ENCODE data around the gene E2F2.
"Not testable (repeated sequence)": the region's sequence is repeated elsewhere in the genome, so short reads cannot be mapped to it uniquely, and the experiment has no call there.

Gene E2F2

DNA sequence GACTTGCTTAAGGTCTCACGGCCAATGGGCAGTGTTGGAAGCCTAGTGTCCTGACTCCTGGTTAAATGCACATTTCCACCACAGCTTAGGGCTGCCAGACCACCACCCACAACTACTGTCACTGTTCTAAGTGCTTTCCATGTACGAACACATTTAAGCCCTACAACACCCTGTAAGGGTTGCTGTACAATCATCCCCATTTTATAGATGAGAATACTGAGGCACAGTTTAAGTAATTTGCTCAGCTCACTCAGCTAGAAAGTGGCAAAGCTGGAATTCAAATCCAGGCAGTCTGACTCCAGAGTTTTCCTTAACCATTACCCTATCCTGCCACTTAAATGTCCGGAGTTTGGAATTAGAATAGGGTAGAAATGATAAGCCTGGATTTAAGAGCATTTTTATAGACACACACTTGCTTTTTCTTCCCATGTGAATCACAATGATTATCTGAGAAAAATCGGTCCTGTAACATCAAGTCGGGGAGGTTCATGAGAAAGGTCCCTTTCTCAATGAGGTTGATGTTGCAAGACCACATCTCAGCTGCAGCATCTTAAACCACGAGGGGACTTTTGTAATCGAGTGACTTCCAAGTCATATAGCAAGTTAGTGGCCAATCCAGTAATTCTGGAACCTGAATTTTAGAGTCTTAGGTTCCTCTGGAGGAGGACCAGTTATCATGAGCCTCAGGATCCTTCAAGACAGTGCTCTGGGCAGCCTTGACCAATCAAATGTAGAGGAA lies 8.6 kb downstream of the E2F2 start:
- Histone ChIP-seq H3K27me3 (replicated peaks; ENCODE audit: control insufficient read depth, insufficient read depth, low read length, poor library complexity, severe bottlenecking) (no peaks in the 10 kb centered on the region), H3K36me3 (ENCODE audit: control insufficient read depth, insufficient read depth, low read length) (no peaks in the 10 kb centered on the region), H3K4me3 (ENCODE audit: insufficient read depth, low read depth, low read length, poor library complexity, severe bottlenecking) (no peak overlapping the region), H3K4me1 (ENCODE audit: control insufficient read depth, insufficient read depth, low read length, poor library complexity, severe bottlenecking) (peaks cover 36% of the 10 kb centered on the region), H3K9me3 (ENCODE audit: control insufficient read depth, low read length) (no peaks in the 10 kb centered on the region), H3K27ac (ENCODE audit: insufficient read depth, low read length, poor library complexity, severe bottlenecking) (no peak overlapping the region)
- no peak for DNase-seq

DNA sequence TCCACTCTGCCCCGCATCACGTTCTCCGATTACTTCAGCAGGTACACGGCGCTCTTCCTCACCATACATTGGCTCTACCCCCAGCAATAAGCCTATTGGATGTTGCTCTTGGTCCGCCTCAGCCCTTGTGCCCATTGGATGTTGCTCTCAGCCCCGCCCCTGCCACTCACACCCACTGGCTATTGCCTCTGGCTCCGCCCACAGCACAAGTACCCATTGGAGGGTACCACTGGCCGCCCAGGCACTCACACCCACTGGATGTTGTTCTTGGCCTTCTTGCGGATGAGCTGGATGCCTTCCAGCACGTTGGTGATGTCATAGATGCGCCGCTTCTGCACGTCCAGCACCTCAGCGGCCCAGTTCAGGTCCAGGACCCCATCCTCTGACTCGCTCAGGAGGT lies 9.4 kb downstream of the E2F2 start:
- Histone ChIP-seq H3K4me1 (ENCODE audit: control insufficient read depth, insufficient read depth, low read length, poor library complexity, severe bottlenecking) (peaks cover 28% of the 10 kb centered on the region), H3K36me3 (ENCODE audit: control insufficient read depth, insufficient read depth, low read length) (no peaks in the 10 kb centered on the region), H3K27me3 (replicated peaks; ENCODE audit: control insufficient read depth, insufficient read depth, low read length, poor library complexity, severe bottlenecking) (no peaks in the 10 kb centered on the region), H3K27ac (ENCODE audit: insufficient read depth, low read length, poor library complexity, severe bottlenecking) (no peak overlapping the region), H3K4me3 (ENCODE audit: insufficient read depth, low read depth, low read length, poor library complexity, severe bottlenecking) (no peak overlapping the region), H3K9me3 (ENCODE audit: control insufficient read depth, low read length) (no peaks in the 10 kb centered on the region)
- no peak for DNase-seq

DNA sequence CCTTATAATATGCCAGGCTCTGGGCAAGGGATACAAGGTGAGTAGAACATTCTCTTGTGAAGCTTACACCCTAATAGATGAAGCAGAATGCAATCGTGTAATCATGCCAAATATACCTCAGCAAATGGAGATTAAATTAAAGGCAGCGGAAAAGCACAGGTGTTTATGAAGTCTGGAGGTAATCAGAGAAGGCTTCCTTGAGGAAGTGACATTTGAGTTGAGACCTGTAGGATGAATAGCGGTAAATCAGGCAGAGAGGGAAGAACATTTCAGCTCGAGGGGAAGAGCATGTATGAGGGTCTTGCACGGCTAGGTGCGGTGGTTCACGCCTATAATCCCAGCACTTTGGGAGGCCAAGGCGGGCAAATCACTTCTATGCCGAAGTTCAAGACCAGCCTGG lies 13.5 kb downstream of the E2F2 start:
- Histone ChIP-seq H3K36me3 (ENCODE audit: control insufficient read depth, insufficient read depth, low read length) (peaks cover 5% of the 10 kb centered on the region), H3K4me1 (ENCODE audit: control insufficient read depth, insufficient read depth, low read length, poor library complexity, severe bottlenecking) (no peaks in the 10 kb centered on the region), H3K27me3 (replicated peaks; ENCODE audit: control insufficient read depth, insufficient read depth, low read length, poor library complexity, severe bottlenecking) (no peaks in the 10 kb centered on the region), H3K27ac (ENCODE audit: insufficient read depth, low read length, poor library complexity, severe bottlenecking) (no peak overlapping the region), H3K4me3 (ENCODE audit: insufficient read depth, low read depth, low read length, poor library complexity, severe bottlenecking) (no peak overlapping the region), H3K9me3 (ENCODE audit: control insufficient read depth, low read length) (no peaks in the 10 kb centered on the region)
- no peak for DNase-seq

DNA sequence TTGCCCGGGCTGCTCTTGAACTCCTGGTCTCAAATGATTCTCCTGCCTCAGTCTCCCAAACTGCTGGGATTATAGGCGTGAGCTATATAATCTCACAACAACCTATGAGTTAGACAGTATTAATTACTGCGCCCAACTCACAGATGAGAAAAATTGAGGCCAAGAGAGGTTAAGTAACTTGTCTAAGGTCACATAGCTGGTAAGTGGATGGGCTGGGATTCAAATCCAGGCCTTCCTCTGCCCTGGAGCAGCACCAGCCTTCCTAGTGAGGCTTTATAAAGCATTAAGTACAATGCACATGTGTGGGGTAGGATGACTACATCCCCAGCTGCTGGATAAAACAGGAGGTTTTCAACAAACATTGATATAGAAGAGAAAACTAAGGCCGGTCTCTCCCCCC lies 15.1 kb downstream of the E2F2 start:
- Histone ChIP-seq H3K36me3 (ENCODE audit: control insufficient read depth, insufficient read depth, low read length) (peaks cover 5% of the 10 kb centered on the region), H3K27ac (ENCODE audit: insufficient read depth, low read length, poor library complexity, severe bottlenecking) (no peak overlapping the region), H3K4me3 (ENCODE audit: insufficient read depth, low read depth, low read length, poor library complexity, severe bottlenecking) (no peak overlapping the region), H3K4me1 (ENCODE audit: control insufficient read depth, insufficient read depth, low read length, poor library complexity, severe bottlenecking) (no peaks in the 10 kb centered on the region), H3K9me3 (ENCODE audit: control insufficient read depth, low read length) (no peaks in the 10 kb centered on the region), H3K27me3 (replicated peaks; ENCODE audit: control insufficient read depth, insufficient read depth, low read length, poor library complexity, severe bottlenecking) (no peaks in the 10 kb centered on the region)
- DNase-seq: no peak

DNA sequence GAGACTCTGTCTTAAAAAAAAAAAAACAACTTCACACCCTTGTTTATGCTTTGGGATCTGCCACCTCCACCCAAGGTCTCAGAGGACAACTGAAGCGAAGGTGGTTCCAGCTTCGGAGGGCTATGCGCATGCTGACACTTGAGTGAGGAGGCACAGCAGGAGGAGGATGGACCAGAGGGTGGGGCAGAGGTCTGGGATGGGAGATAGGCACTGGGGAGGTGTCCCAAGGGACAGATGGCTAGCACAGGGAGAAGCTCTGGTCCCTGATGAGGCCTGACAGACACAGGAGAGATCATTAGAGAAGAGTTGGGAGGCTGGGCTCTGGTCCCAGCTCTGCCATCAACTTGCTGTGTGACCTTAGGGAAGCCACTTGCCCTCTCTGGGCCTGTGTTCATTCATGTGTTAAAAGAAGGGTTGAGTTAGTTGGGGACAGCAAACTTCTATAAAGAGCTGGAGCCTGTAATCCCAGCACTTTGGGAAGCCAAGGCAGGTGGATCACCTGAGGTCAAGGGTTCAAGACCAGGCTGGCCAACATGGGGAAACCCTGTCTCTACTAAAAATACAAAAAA lies 16.8 kb downstream of the E2F2 start:
- Histone ChIP-seq H3K4me3 (ENCODE audit: insufficient read depth, low read depth, low read length, poor library complexity, severe bottlenecking) (no peak overlapping the region), H3K9me3 (ENCODE audit: control insufficient read depth, low read length) (no peaks in the 10 kb centered on the region), H3K4me1 (ENCODE audit: control insufficient read depth, insufficient read depth, low read length, poor library complexity, severe bottlenecking) (no peaks in the 10 kb centered on the region), H3K27me3 (replicated peaks; ENCODE audit: control insufficient read depth, insufficient read depth, low read length, poor library complexity, severe bottlenecking) (no peaks in the 10 kb centered on the region), H3K27ac (ENCODE audit: insufficient read depth, low read length, poor library complexity, severe bottlenecking) (no peak overlapping the region), H3K36me3 (ENCODE audit: control insufficient read depth, insufficient read depth, low read length) (peaks cover 5% of the 10 kb centered on the region)
- no peak for DNase-seq

DNA sequence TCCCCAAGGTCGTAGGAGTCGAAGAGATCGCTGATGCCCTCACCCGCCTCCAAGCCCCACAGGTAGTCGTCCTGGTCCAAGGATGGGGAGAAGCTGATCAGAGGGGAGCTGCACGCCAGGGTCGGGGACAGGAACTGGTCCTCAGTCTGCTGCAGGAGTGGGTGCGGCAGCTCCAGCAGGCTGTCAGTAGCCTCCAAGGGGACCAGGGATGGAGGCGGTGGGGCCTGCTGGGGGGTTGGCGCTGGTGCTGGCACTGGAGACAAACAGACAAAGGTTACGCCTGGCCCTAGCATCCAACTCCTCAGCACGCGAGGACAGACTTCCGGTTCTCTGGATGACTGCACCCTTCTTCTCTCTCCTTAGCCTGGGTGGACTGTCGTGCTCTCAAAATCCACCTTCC lies 21.1 kb downstream of the E2F2 start:
- Histone ChIP-seq H3K4me1 (ENCODE audit: control insufficient read depth, insufficient read depth, low read length, poor library complexity, severe bottlenecking) (no peaks in the 10 kb centered on the region), H3K27me3 (replicated peaks; ENCODE audit: control insufficient read depth, insufficient read depth, low read length, poor library complexity, severe bottlenecking) (no peaks in the 10 kb centered on the region), H3K9me3 (ENCODE audit: control insufficient read depth, low read length) (no peaks in the 10 kb centered on the region), H3K27ac (ENCODE audit: insufficient read depth, low read length, poor library complexity, severe bottlenecking) (no peak overlapping the region), H3K4me3 (ENCODE audit: insufficient read depth, low read depth, low read length, poor library complexity, severe bottlenecking) (no peak overlapping the region), H3K36me3 (ENCODE audit: control insufficient read depth, insufficient read depth, low read length) (no peaks in the 10 kb centered on the region)
- DNase-seq: no peak

DNA sequence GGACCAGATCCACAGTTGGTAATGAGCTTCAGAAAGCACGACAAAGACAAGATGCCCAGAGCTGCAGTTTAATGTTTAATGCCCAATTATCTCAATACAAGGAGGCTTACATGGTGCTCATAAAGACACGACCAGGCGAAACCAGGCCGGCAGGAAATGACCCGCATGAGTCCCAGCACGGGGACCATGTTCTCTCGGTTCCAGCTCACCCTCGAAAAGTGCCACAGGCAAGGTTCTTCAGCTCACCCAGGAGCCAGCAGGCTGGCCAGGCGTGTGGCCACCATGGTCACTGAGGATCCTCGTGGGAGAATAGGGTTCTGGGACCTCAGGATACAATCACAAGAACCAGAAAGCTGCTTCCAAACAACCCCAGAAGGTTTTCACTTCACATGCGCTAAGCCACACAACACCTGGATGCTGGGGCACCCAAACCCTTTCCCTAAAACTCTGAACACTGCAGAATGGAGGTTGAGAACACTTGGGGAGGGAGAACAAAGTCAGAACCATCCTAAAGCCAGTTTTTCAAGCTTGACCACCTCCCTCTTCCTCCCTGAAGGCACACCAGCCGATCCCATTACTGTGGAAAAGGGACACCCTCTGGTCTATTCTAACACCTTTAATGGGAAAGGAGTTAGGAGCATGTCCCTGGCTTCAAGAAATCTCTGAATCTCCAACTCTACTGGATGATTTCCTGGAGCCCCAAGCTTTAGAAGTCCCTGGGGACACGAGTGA lies 24.5 kb downstream of the E2F2 start:
- Histone ChIP-seq H3K4me1 (ENCODE audit: control insufficient read depth, insufficient read depth, low read length, poor library complexity, severe bottlenecking) (no peaks in the 10 kb centered on the region), H3K27me3 (replicated peaks; ENCODE audit: control insufficient read depth, insufficient read depth, low read length, poor library complexity, severe bottlenecking) (no peaks in the 10 kb centered on the region), H3K9me3 (ENCODE audit: control insufficient read depth, low read length) (no peaks in the 10 kb centered on the region), H3K27ac (ENCODE audit: insufficient read depth, low read length, poor library complexity, severe bottlenecking) (no peak overlapping the region), H3K36me3 (ENCODE audit: control insufficient read depth, insufficient read depth, low read length) (no peaks in the 10 kb centered on the region), H3K4me3 (ENCODE audit: insufficient read depth, low read depth, low read length, poor library complexity, severe bottlenecking) (no peak overlapping the region)
- no peak for DNase-seq

DNA sequence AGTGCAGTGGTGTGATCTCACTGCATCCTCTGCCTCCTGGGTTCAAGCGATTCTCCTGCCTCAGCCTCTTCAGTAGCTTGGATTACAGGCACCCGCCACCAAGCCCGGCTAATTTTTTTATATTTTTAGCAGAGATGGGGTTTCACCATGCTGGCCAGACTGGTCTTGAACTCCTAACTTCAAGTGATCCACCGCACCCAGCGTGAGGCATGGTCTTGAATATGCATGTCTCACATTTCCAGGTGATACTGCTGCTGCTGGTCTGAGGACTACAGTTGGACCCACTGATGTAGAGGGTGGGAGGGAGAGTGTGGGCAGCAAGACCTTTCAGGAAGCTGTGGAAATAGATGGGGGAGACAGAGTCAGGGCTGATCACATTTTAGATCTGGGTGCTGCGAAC lies 25.2 kb downstream of the E2F2 start:
- Histone ChIP-seq H3K9me3 (ENCODE audit: control insufficient read depth, low read length) (no peaks in the 10 kb centered on the region), H3K27me3 (replicated peaks; ENCODE audit: control insufficient read depth, insufficient read depth, low read length, poor library complexity, severe bottlenecking) (no peaks in the 10 kb centered on the region), H3K4me3 (ENCODE audit: insufficient read depth, low read depth, low read length, poor library complexity, severe bottlenecking) (no peak overlapping the region), H3K36me3 (ENCODE audit: control insufficient read depth, insufficient read depth, low read length) (no peaks in the 10 kb centered on the region), H3K27ac (ENCODE audit: insufficient read depth, low read length, poor library complexity, severe bottlenecking) (no peak overlapping the region), H3K4me1 (ENCODE audit: control insufficient read depth, insufficient read depth, low read length, poor library complexity, severe bottlenecking) (no peaks in the 10 kb centered on the region)
- DNase-seq: no peak

DNA sequence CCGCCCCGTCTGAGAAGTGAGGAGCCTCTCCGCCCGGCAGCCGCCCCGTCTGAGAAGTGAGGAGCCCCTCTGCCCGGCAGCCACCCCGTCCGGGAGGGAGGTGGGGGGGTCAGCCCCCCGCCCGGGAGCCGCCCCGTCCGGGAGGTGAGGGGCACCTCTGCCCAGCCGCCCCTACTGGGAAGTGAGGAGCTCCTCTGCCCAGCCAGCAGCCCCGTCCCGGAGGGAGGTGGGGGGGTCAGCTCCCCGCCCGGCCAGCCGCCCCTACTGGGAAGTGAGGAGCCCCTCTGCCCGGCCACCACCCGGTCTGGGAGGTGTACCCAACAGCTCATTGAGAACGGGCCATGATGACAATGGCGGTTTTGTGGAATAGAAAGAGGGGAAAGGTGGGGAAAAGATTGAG lies 26.9 kb downstream of the E2F2 start:
- not testable (repeated sequence) for H3K4me3 ChIP-seq (ENCODE audit: insufficient read depth, low read depth, low read length, poor library complexity, severe bottlenecking); H3K27ac ChIP-seq (ENCODE audit: insufficient read depth, low read length, poor library complexity, severe bottlenecking); DNase-seq; H3K4me1 ChIP-seq (ENCODE audit: control insufficient read depth, insufficient read depth, low read length, poor library complexity, severe bottlenecking); H3K36me3 ChIP-seq (ENCODE audit: control insufficient read depth, insufficient read depth, low read length); H3K27me3 ChIP-seq (replicated peaks; ENCODE audit: control insufficient read depth, insufficient read depth, low read length, poor library complexity, severe bottlenecking); H3K9me3 ChIP-seq (ENCODE audit: control insufficient read depth, low read length)

DNA sequence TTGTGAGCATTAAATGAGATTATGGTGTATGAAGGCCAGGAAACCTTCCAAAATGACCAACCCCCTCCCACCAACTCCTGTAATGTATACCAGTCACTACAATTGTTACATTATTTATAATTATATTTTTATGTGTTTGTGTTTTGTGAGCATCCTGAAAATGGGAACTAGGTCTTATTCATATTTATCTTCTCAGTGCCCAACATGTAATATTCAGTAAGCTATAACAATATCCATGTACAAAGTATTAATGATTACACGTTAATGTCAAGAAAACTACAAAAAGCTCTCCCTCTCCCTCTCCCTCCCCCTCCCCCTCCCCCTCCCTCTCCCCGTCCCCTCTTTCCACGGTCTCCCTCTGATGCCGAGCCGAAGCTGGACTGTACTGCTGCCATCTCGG lies 28.1 kb downstream of the E2F2 start:
- no peaks in the 10 kb centered on the region for H3K36me3 ChIP-seq (ENCODE audit: control insufficient read depth, insufficient read depth, low read length)
- H3K27me3 ChIP-seq (replicated peaks; ENCODE audit: control insufficient read depth, insufficient read depth, low read length, poor library complexity, severe bottlenecking): no peaks in the 10 kb centered on the region
- no peak for DNase-seq
- H3K9me3 ChIP-seq (ENCODE audit: control insufficient read depth, low read length): no peaks in the 10 kb centered on the region
- no peak overlapping the region for H3K27ac ChIP-seq (ENCODE audit: insufficient read depth, low read length, poor library complexity, severe bottlenecking)
- H3K4me3 ChIP-seq (ENCODE audit: insufficient read depth, low read depth, low read length, poor library complexity, severe bottlenecking): no peak overlapping the region
- H3K4me1 ChIP-seq (ENCODE audit: control insufficient read depth, insufficient read depth, low read length, poor library complexity, severe bottlenecking): no peaks in the 10 kb centered on the region
